Measurements from ENCODE around the gene SC5D.

GRCh38 chr11:121304759-121305158, 12.2 kb downstream of the SC5D start:
- TF ChIP-seq, protein P1, sequence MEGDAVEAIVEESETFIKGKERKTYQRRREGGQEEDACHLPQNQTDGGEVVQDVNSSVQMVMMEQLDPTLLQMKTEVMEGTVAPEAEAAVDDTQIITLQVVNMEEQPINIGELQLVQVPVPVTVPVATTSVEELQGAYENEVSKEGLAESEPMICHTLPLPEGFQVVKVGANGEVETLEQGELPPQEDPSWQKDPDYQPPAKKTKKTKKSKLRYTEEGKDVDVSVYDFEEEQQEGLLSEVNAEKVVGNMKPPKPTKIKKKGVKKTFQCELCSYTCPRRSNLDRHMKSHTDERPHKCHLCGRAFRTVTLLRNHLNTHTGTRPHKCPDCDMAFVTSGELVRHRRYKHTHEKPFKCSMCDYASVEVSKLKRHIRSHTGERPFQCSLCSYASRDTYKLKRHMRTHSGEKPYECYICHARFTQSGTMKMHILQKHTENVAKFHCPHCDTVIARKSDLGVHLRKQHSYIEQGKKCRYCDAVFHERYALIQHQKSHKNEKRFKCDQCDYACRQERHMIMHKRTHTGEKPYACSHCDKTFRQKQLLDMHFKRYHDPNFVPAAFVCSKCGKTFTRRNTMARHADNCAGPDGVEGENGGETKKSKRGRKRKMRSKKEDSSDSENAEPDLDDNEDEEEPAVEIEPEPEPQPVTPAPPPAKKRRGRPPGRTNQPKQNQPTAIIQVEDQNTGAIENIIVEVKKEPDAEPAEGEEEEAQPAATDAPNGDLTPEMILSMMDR (IDR thresholded peaks at IDR 0.05): no peak
- no peak for TF ChIP-seq POLR2A (IDR thresholded peaks at IDR 0.05)

Measured in adrenal gland (tissue), 5 donors.